ENCODE measurements around the gene INTS13. TPM values are rescaled to one million over a fixed set of nuclear protein-coding genes. Genes with fewer than 3 reads are reported as not detected.
"Not testable (repeated sequence)": the region's sequence is repeated elsewhere in the genome, so short reads cannot be mapped to it uniquely, and the experiment has no call there.

The INTS13 gene
- total RNA-seq, 1 donor, result 26.1 TPM

- H3K4me3 ChIP-seq (ENCODE audit: insufficient read depth, low read length), result no peak overlapping the region
- H3K9me3 ChIP-seq (ENCODE audit: low read depth, low read length), result no peaks in the 10 kb centered on the region
- no peaks in the 10 kb centered on the region for H3K79me2 ChIP-seq (ENCODE audit: insufficient read depth, low read length)
- no peak overlapping the region for H3K27ac ChIP-seq (ENCODE audit: low read depth, low read length)
- H3K4me1 ChIP-seq (ENCODE audit: insufficient read depth, low read length), result no peaks in the 10 kb centered on the region
- TF ChIP-seq CTCF (IDR thresholded peaks at IDR 0.05; ENCODE audit: extremely low read depth, low read depth, low read length), result no peak
- no peak for DNase-seq (ENCODE audit: insufficient read length, low spot score, missing footprints)
- no peak overlapping the region for H2AFZ ChIP-seq (ENCODE audit: low read length)
- H3K27me3 ChIP-seq (ENCODE audit: insufficient read depth, low read length), result peaks cover 6% of the 10 kb centered on the region
- H4K20me1 ChIP-seq (ENCODE audit: insufficient read depth, low read length), result no peaks in the 10 kb centered on the region
- no peak overlapping the region for H3K4me2 ChIP-seq (ENCODE audit: insufficient read depth, low read length)
- H3K36me3 ChIP-seq (ENCODE audit: insufficient read depth, low read length), result no peaks in the 10 kb centered on the region
Measured at GRCh38 chr12:26867080-26867479, 70.7 kb downstream of the INTS13 start.

GRCh38 chr12:26863515-26863914 lies 74.3 kb downstream of the INTS13 start:
- Histone ChIP-seq H3K4me2 (ENCODE audit: insufficient read depth, low read length) (no peak overlapping the region), H3K4me1 (ENCODE audit: insufficient read depth, low read length) (no peaks in the 10 kb centered on the region), H4K20me1 (ENCODE audit: insufficient read depth, low read length) (no peaks in the 10 kb centered on the region), H3K79me2 (ENCODE audit: insufficient read depth, low read length) (no peaks in the 10 kb centered on the region), H3K27ac (ENCODE audit: low read depth, low read length) (no peak overlapping the region), H2AFZ (ENCODE audit: low read length) (no peak overlapping the region), H3K4me3 (ENCODE audit: insufficient read depth, low read length) (no peak overlapping the region), H3K27me3 (ENCODE audit: insufficient read depth, low read length) (no peaks in the 10 kb centered on the region), H3K9me3 (ENCODE audit: low read depth, low read length) (no peaks in the 10 kb centered on the region), H3K36me3 (ENCODE audit: insufficient read depth, low read length) (no peaks in the 10 kb centered on the region)
- DNase-seq (ENCODE audit: insufficient read length, low spot score, missing footprints), result no peak
- peak; percentile 51 for TF ChIP-seq CTCF (IDR thresholded peaks at IDR 0.05; ENCODE audit: extremely low read depth, low read depth, low read length)

GRCh38 chr12:26862787-26863186 lies 75.0 kb downstream of the INTS13 start:
- H3K36me3 ChIP-seq (ENCODE audit: insufficient read depth, low read length); H3K9me3 ChIP-seq (ENCODE audit: low read depth, low read length); DNase-seq (ENCODE audit: insufficient read length, low spot score, missing footprints); H3K79me2 ChIP-seq (ENCODE audit: insufficient read depth, low read length); H3K27me3 ChIP-seq (ENCODE audit: insufficient read depth, low read length); H3K4me1 ChIP-seq (ENCODE audit: insufficient read depth, low read length); H4K20me1 ChIP-seq (ENCODE audit: insufficient read depth, low read length); H3K4me3 ChIP-seq (ENCODE audit: insufficient read depth, low read length); H3K27ac ChIP-seq (ENCODE audit: low read depth, low read length); H2AFZ ChIP-seq (ENCODE audit: low read length); H3K4me2 ChIP-seq (ENCODE audit: insufficient read depth, low read length): not testable (repeated sequence)

DNA sequence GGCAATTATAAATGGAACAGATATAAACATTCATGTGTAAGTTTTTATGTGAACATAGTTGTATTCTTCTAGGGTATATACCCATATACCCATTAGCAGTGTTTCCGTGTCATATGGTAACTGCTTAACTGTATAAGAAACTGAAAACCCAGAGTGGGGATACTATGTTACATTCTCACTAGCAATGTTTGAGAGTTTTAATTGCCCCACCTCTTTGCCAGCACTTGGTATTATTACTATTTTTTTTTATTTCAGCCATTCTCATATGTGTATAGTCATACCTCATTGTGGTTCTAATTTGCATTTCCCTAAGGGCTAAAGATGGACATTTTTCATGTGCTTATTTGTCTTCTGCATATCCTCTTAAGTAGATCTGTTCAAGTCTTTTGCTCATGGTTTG lies 76.1 kb downstream of the INTS13 start:
- Histone ChIP-seq H4K20me1 (ENCODE audit: insufficient read depth, low read length) (no peaks in the 10 kb centered on the region), H3K79me2 (ENCODE audit: insufficient read depth, low read length) (no peaks in the 10 kb centered on the region), H3K9me3 (ENCODE audit: low read depth, low read length) (no peaks in the 10 kb centered on the region), H2AFZ (ENCODE audit: low read length) (no peak overlapping the region), H3K27ac (ENCODE audit: low read depth, low read length) (no peak overlapping the region), H3K4me1 (ENCODE audit: insufficient read depth, low read length) (no peaks in the 10 kb centered on the region), H3K27me3 (ENCODE audit: insufficient read depth, low read length) (peaks cover 3% of the 10 kb centered on the region), H3K4me2 (ENCODE audit: insufficient read depth, low read length) (no peak overlapping the region), H3K4me3 (ENCODE audit: insufficient read depth, low read length) (no peak overlapping the region), H3K36me3 (ENCODE audit: insufficient read depth, low read length) (no peaks in the 10 kb centered on the region)
- no peak for DNase-seq (ENCODE audit: insufficient read length, low spot score, missing footprints)
- no peak for TF ChIP-seq CTCF (IDR thresholded peaks at IDR 0.05; ENCODE audit: extremely low read depth, low read depth, low read length)

Measured in osteoblast (primary cell).